GM10266 (cell line): ENCODE data around the gene HAUS7.

Source experiments
- DNase-seq: peaks from one replicate; pipeline ENCODE4 v3.0.0; 2012; ENCODE audit errors: extremely low spot score
- TF ChIP-seq, protein P1 (sequence below): IDR thresholded peaks from 2 replicates; pipeline ENCODE4 v1.5.1; 2012; ENCODE audit warnings: mild to moderate bottlenecking, low read depth; ENCODE audit not compliant: control insufficient read depth, insufficient read depth; ENCODE audit errors: missing control alignments

Gene HAUS7

GRCh38 chrX:153412746-153413720 lies 57.3 kb downstream of the HAUS7 start:
- TF ChIP-seq, protein P1, sequence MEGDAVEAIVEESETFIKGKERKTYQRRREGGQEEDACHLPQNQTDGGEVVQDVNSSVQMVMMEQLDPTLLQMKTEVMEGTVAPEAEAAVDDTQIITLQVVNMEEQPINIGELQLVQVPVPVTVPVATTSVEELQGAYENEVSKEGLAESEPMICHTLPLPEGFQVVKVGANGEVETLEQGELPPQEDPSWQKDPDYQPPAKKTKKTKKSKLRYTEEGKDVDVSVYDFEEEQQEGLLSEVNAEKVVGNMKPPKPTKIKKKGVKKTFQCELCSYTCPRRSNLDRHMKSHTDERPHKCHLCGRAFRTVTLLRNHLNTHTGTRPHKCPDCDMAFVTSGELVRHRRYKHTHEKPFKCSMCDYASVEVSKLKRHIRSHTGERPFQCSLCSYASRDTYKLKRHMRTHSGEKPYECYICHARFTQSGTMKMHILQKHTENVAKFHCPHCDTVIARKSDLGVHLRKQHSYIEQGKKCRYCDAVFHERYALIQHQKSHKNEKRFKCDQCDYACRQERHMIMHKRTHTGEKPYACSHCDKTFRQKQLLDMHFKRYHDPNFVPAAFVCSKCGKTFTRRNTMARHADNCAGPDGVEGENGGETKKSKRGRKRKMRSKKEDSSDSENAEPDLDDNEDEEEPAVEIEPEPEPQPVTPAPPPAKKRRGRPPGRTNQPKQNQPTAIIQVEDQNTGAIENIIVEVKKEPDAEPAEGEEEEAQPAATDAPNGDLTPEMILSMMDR: no peak
- DNase-seq: no peak

- no peak for DNase-seq
- TF ChIP-seq, protein P1: no peak
Measured at GRCh38 chrX:153411988-153412574, 58.3 kb downstream of the HAUS7 start.

GRCh38 chrX:153411255-153411987 lies 59.0 kb downstream of the HAUS7 start, which contains the start of gene ZFP92:
Gene ZFP92, plus strand, starts transcription at chrX:153411472. Its CDS starts 6,851 bp downstream, at chrX:153418323.
- DNase-seq: peak; percentile 65

GRCh38 chrX:153410888-153411254 lies 59.5 kb downstream of the HAUS7 start:
- TF ChIP-seq, protein P1: no peak
- no peak for DNase-seq

More at GRCh38 chrX:153411255-153411987, 59.0 kb downstream of the HAUS7 start, which contains the start of gene ZFP92:
- TF ChIP-seq, protein P1: no peak

DNA sequence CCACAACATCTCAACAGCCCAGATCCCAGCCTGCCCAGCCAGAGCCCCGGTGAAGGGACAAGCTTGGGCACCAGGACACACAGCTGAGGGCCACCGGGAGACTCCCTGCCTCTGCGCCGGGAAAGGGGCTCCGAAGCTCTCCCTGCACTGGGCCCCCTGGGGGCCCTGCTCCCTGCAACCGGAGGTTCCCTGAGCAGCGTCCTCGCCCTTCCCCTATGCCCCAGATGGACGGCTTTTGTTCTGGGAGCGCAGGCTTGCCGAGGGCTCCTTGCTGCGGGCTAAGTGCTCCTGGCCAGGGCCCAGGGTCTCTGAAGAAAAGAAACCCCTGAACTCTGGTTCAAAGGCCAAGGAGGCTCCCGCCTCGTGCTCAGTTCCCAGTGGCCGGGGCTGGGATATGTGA lies 60.0 kb downstream of the HAUS7 start:
- no peak for DNase-seq
- TF ChIP-seq, protein P1: no peak

- no peak for DNase-seq
- TF ChIP-seq, protein P1: no peak
Measured at GRCh38 chrX:153409414-153410101, 60.8 kb downstream of the HAUS7 start.
